GM12872 (cell line): ENCODE data around the gene ACOD1.

Experiments used
- TF ChIP-seq, protein P1 (sequence below): IDR thresholded peaks from 3 replicates; pipeline ENCODE4 v1.5.1; 2011; ENCODE audit warnings: low read depth, mild to moderate bottlenecking, low read length, moderate library complexity; ENCODE audit not compliant: insufficient read depth

ACOD1 gene

DNA sequence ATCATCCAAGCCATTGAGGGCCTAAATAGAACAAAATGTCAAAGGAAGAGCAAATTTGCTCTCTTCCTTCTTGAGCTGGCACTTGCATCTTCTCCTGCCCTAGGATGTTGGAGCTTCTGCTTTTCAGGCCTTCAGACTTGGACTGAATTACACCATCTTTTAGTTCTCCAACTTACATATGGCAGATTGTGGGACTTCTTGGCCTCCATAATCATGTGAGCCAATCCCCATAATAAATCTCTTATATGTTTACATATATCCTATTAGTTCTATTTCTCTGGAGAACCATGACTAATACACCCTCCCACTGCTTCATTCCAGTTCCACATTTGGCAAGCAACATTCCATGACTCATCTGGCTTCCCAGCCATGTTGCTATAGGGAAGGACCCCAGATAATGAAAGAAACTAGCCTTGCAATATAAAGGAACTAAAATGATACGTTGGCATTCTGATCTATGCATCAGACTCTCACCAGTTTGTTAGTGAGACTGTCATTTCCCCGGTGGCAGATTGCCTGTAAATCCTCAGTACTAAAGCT, 11.0 kb upstream of the ACOD1 start:
- TF ChIP-seq, protein P1, sequence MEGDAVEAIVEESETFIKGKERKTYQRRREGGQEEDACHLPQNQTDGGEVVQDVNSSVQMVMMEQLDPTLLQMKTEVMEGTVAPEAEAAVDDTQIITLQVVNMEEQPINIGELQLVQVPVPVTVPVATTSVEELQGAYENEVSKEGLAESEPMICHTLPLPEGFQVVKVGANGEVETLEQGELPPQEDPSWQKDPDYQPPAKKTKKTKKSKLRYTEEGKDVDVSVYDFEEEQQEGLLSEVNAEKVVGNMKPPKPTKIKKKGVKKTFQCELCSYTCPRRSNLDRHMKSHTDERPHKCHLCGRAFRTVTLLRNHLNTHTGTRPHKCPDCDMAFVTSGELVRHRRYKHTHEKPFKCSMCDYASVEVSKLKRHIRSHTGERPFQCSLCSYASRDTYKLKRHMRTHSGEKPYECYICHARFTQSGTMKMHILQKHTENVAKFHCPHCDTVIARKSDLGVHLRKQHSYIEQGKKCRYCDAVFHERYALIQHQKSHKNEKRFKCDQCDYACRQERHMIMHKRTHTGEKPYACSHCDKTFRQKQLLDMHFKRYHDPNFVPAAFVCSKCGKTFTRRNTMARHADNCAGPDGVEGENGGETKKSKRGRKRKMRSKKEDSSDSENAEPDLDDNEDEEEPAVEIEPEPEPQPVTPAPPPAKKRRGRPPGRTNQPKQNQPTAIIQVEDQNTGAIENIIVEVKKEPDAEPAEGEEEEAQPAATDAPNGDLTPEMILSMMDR = no peak

DNA sequence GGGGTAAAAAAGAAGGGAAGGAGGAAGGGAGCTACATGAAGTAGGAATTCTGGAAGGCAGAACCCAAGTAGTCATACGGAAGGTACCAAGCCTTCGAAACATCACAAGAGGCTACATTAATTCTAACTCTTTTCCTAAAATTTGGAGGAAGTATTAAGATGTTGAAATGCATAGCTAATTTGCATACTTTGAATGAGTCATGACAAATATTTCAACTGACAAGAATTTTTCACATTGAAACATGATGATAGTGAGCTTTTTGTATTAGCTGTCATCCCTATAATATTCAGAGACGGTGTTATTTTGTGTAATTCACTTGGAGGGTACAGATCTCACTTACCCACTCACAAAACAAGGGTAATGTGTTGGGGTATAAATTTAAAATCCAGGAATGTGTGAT, 9.1 kb upstream of the ACOD1 start:
- TF ChIP-seq, protein P1 = no peak

DNA sequence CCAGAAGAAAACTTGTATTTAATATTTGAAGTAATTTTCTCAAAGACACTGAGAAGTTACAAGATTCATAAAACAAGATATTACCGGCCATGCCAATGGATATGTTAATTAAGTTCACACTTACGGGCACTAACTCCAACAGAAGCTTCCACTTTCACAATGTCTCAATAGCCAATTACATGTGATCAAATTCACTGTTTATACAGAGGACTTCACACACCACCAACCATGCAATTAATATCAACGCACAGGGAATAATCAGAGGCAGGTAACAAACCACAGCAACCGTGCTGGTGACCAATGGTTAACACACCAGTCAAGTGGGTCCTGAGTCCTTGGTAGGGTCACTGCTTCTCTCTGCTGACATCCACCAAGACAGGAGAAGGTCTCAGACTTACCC, 5.9 kb upstream of the ACOD1 start:
- TF ChIP-seq, protein P1 = no peak

DNA sequence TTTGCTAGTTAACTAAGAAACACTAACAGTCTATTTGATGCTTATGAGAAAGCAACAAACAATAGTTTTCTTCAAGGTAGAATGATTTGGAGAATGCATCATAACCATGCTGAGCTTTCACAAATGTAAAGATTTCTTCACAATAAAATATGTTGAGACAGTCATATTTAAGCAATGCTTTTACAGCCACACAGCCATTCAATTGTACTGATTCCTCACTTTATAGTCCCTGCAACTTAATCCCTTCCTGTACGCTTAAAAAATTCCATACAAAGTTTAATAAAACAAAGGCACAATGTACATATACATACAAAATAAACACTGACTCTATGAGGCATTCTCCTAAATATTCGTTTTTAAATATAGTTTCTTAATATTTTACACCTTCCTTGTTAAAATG, 4.7 kb upstream of the ACOD1 start:
- TF ChIP-seq, protein P1 = no peak

DNA sequence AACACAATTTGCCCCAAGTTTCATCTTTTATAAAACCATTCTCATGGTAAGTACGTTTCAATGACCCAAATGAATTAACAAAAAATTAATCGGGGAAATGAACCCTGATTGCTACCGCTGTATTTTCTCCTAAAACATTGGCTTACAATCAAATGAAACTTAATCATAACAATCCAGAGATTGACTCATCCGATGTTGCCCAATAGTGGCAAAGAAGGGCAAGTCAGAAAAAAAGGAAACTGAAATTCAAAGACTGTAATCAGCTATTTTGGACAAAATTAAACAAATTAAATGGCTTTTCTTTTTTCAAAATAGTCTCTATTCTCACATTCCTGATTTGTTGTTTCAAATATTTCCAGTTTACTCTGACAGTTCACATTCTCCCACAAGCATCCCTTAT, 3.9 kb upstream of the ACOD1 start:
- TF ChIP-seq, protein P1 = no peak

DNA sequence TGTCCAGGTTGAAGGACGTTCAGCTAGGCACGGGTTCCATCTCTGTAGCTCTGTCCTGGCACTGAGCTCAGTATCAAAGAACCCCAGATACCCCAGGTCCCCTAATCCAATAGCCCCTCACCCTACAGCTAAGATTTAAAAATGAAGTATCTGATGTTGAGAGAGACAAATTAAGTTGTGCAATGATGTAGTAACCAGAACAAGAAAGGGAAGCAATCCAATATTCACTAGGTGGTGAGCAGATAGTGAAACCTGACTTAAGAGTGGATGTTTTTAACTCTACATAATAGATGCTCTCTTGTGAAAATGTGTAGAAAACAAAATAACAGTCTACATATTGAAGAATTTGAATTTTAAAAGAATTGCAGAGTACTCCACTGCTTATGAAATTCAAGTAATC, 1.8 kb downstream of the ACOD1 start:
- TF ChIP-seq, protein P1 = no peak

DNA sequence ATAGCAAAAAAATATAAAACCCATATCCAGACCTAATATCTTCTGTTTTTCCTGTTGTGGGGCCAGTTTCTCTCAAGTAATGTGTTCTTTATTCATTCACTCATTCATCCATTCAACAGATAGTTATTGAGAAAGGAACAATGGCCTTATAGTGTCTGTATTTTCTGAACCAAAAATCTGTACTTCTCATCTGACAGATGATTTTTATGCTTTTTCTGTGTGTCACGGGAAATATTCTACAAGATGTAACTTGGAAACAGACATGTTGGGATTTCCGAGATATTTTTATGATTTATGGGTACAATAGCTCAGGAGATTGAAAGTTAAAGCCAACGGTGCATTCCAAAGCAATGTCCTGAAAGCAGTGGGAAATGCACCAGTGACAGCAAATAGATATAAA, 5.7 kb downstream of the ACOD1 start:
- TF ChIP-seq, protein P1 = no peak
